SK-N-SH (cell line): ENCODE data around the gene TMEM41B. TPM values are rescaled to one million over a fixed set of nuclear protein-coding genes. Genes with fewer than 3 reads are reported as not detected.

Experiments
- CTCF ChIA-PET: fragments of 300-600, 350-600 bp; formaldehyde crosslinking; extraction: SDS; loops from one replicate; lab custom pipeline; 2021; lab: Yijun Ruan, JAX
- POLR2A ChIA-PET: fragments of 350-600 bp; sonication (Branson Sonifier 250); formaldehyde crosslinking; extraction: SDS; loops from one replicate; lab custom pipeline; 2020; ENCODE audit warnings: antibody characterized with exemption, inconsistent platforms; lab: Yijun Ruan, JAX
- DNase-seq: peaks from one replicate; pipeline ENCODE4 v3.0.0; 2012
- H2AFZ ChIP-seq: fragments of 200-600 bp; sonication (generic); 2 replicates; pipeline ENCODE4 v1.8.1; 2016; ENCODE audit warnings: antibody characterized with exemption, mild to moderate bottlenecking, low read depth
- H3F3A ChIP-seq: fragments of 200-600 bp; sonication (generic); replicated peaks from 2 replicates; pipeline ENCODE3; 2016; ENCODE audit warnings: antibody characterized with exemption, mild to moderate bottlenecking; ENCODE audit not compliant: insufficient read depth
- H3K27ac ChIP-seq, 2 experiments: fragments of 200-500 bp in 1 of 2; fragments of 200-600 bp in 1 of 2; sonication (Bioruptor generic) in 1 of 2; sonication (generic), shearing (Covaris generic) in 1 of 2; 2 replicates each; pipeline versions ENCODE4 v1.5.1 to v1.6.1; 2014 to 2016; ENCODE audit warnings: low read depth in 2 of 2, inconsistent platforms in 1 of 2, low read length in 1 of 2, mild to moderate bottlenecking in 1 of 2, mixed read lengths in 1 of 2
- H3K27me3 ChIP-seq: fragments of 200-600 bp; sonication (generic), shearing (Covaris generic); 2 replicates; pipeline ENCODE4 v1.6.1; 2016; ENCODE audit warnings: mixed run types; ENCODE audit not compliant: insufficient read depth
- H3K36me3 ChIP-seq, 2 experiments: fragments of 200-500 bp in 1 of 2; fragments of 200-600 bp in 1 of 2; sonication (Bioruptor generic) in 1 of 2; sonication (generic) in 1 of 2; replicated peaks in 1 of 2; 2 replicates each; pipeline versions ENCODE3 to v1.5.1; 2014 to 2016; ENCODE audit warnings: low read length in 1 of 2, mild to moderate bottlenecking in 1 of 2; ENCODE audit not compliant: insufficient read depth in 2 of 2, control insufficient read depth in 1 of 2
- H3K4me1 ChIP-seq, 2 experiments: fragments of 200-500 bp in 1 of 2; fragments of 200-600 bp in 1 of 2; sonication (Bioruptor generic) in 1 of 2; sonication (generic), shearing (Covaris generic) in 1 of 2; 2 replicates each; pipeline versions ENCODE4 v1.5.1 to v1.6.1; 2014 to 2016; ENCODE audit warnings: low read depth in 1 of 2, low read length in 1 of 2, mixed run types in 1 of 2; ENCODE audit not compliant: insufficient read depth in 2 of 2, control insufficient read depth in 1 of 2
- H3K4me2 ChIP-seq: fragments of 200-600 bp; sonication (generic), shearing (Covaris generic); 2 replicates; pipeline ENCODE4 v1.6.1; 2017; ENCODE audit warnings: mixed run types
- H3K4me3 ChIP-seq, 2 experiments: fragments of 200-500 bp in 1 of 2; fragments of 200-600 bp in 1 of 2; sonication (Bioruptor generic) in 1 of 2; sonication (generic), shearing (Covaris generic) in 1 of 2; 2 replicates each; pipeline versions ENCODE4 v1.5.1 to v1.8.1; 2014 to 2016; ENCODE audit warnings: low read depth in 2 of 2, inconsistent platforms in 1 of 2, low read length in 1 of 2, mild to moderate bottlenecking in 1 of 2, mixed read lengths in 1 of 2, moderate library complexity in 1 of 2
- H3K79me2 ChIP-seq: fragments of 200-600 bp; sonication (generic); 2 replicates; pipeline ENCODE4 v1.8.1; 2017; ENCODE audit warnings: mild to moderate bottlenecking; ENCODE audit not compliant: insufficient read depth
- H3K9ac ChIP-seq: fragments of 200-600 bp; sonication (generic); 2 replicates; pipeline ENCODE4 v1.6.1; 2017; ENCODE audit warnings: mixed run types
- H3K9me2 ChIP-seq: fragments of 200-600 bp; sonication (generic); 2 replicates; pipeline ENCODE4 v1.6.1; 2017; ENCODE audit warnings: mixed run types
- H3K9me3 ChIP-seq: fragments of 200-600 bp; sonication (generic); 2 replicates; pipeline ENCODE4 v1.6.1; 2017; ENCODE audit warnings: mixed run types, mild to moderate bottlenecking, moderate library complexity
- H4K20me1 ChIP-seq: fragments of 200-600 bp; sonication (generic); 2 replicates; pipeline ENCODE4 v1.6.1; 2017; ENCODE audit warnings: mild to moderate bottlenecking, mixed run types; ENCODE audit not compliant: insufficient read depth
- FOSL2 ChIP-seq: IDR thresholded peaks from 2 replicates; pipeline ENCODE4 v1.4.0; 2012; ENCODE audit warnings: low read depth, mild to moderate bottlenecking, moderate library complexity, borderline replicate concordance
- FOXM1 ChIP-seq: IDR thresholded peaks from 2 replicates; pipeline ENCODE4 v1.4.0; 2012; ENCODE audit warnings: low read depth, mild to moderate bottlenecking
- GABPA ChIP-seq: IDR thresholded peaks from 2 replicates; pipeline ENCODE4 v1.4.0; 2012; ENCODE audit warnings: low read depth, mild to moderate bottlenecking
- IRF3 ChIP-seq: fragments of 150-350 bp; IDR thresholded peaks from 2 replicates; pipeline ENCODE4 v1.6.1; 2016; ENCODE audit warnings: mild to moderate bottlenecking, low read depth, low read length
- JUND ChIP-seq: IDR thresholded peaks from 2 replicates; pipeline ENCODE4 v1.4.0; 2012
- NFIC ChIP-seq: IDR thresholded peaks from 2 replicates; pipeline ENCODE4 v1.4.0; 2012; ENCODE audit warnings: borderline replicate concordance
- PBX3 ChIP-seq: IDR thresholded peaks from 2 replicates; pipeline ENCODE4; 2012
- RAD21 ChIP-seq: IDR thresholded peaks from 2 replicates; pipeline ENCODE4 v1.6.1; 2012; ENCODE audit warnings: mild to moderate bottlenecking, low read length
- RCOR1 ChIP-seq: fragments of 150-350 bp; IDR thresholded peaks from 2 replicates; pipeline ENCODE4 v1.6.1; 2017; ENCODE audit warnings: antibody characterized with exemption, low read length
- RFX5 ChIP-seq: IDR thresholded peaks from 2 replicates; pipeline ENCODE4 v1.6.1; 2012; ENCODE audit warnings: mild to moderate bottlenecking, improper control_type of control experiment, low read length
- SIN3A ChIP-seq: IDR thresholded peaks from 2 replicates; pipeline ENCODE4 v1.6.1; 2012; ENCODE audit warnings: low read depth, mild to moderate bottlenecking, low read length, moderate library complexity, borderline replicate concordance
- TAF1 ChIP-seq: IDR thresholded peaks from 2 replicates; pipeline ENCODE4 v1.6.1; 2012; ENCODE audit warnings: low read depth, mild to moderate bottlenecking, low read length, moderate library complexity, borderline replicate concordance
- TCF12 ChIP-seq: IDR thresholded peaks from 2 replicates; pipeline ENCODE4 v1.4.0; 2012
- USF1 ChIP-seq: IDR thresholded peaks from 2 replicates; pipeline ENCODE4 v1.4.0; 2012; ENCODE audit warnings: low read depth, borderline replicate concordance
- ZBTB33 ChIP-seq: IDR thresholded peaks from 2 replicates; pipeline ENCODE4 v1.4.0; 2012; ENCODE audit warnings: low read depth, borderline replicate concordance
- WGBS: methylation state at CpG from one replicate; pipeline ENCODE4 v1.1.6; 2017; ENCODE audit warnings: low lambda C conversion rate; 5-methylcytosine and 5-hydroxymethylcytosine counted together
- polyA plus RNA-seq, 3 experiments: library from polyadenylated mRNA; depleted of rRNA; stranded (reverse); fragments of >200 nt; gene quantifications; 2 replicates each; pipeline ENCODE4 v1.2.3, GENCODE V29; 2012

Gene TMEM41B
- polyA plus RNA-seq, 1 of the 3 experiments (the other 2 are of a cell fraction) = 23.5 TPM

GRCh38 chr11:9285850-9286587, 28.4 kb downstream of the TMEM41B start:
- Histone ChIP-seq H3F3A (peaks cover 17% of the 10 kb centered on the region), H3K4me2 (no peak overlapping the region), H3K36me3 (peaks cover 7 to 47% of the 10 kb centered on the region in 2 experiments), H3K4me1 (no peaks in the 10 kb centered on the region), H3K9me3 (no peaks in the 10 kb centered on the region), H3K27ac (no peak overlapping the region), H4K20me1 (no peaks in the 10 kb centered on the region), H3K9me2 (no peaks in the 10 kb centered on the region), H2AFZ (no peak overlapping the region), H3K4me3 (no peak overlapping the region), H3K27me3 (no peaks in the 10 kb centered on the region), H3K9ac (no peak overlapping the region), H3K79me2 (peaks cover 13% of the 10 kb centered on the region)
- 94% methylated on average over 14 of the region's 14 CpGs for WGBS
- TF ChIP-seq JUND (no peak), ZBTB33 (no peak), PBX3 (no peak), IRF3 (no peak), SIN3A (no peak), GABPA (no peak), RCOR1 (no peak), RFX5 (no peak), USF1 (no peak), NFIC (no peak), FOXM1 (no peak), RAD21 (no peak), FOSL2 (no peak), TCF12 (no peak), TAF1 (no peak)
- DNase-seq = no peak
- CTCF ChIA-PET = interaction anchor here (1.2 kb wide), 1 partner anchor 10 kb away, joined by 5 read pairs; no protein-coding TSS in a partner anchor
- POLR2A ChIA-PET = no interaction called here
